GM23338 (cell line): ENCODE data around the gene SLC26A11.

Experiments used
- CREB1 ChIP-seq: fragments of 250-450 bp; sonication (Bioruptor Pico); IDR thresholded peaks from 2 replicates; pipeline ENCODE4 v1.5.0; 2020; ENCODE audit warnings: low read depth, mild to moderate bottlenecking, moderate library complexity
- CTCF ChIP-seq, 2 experiments: fragments of 200-600 bp in 1 of 2; sonication (generic) in 1 of 2; conservative IDR thresholded peaks; 2 replicates each; pipeline versions ENCODE4 v1.5.1 to v1.6.1; 2016 to 2017; ENCODE audit warnings: antibody characterized with exemption in 2 of 2, low read depth in 2 of 2, mild to moderate bottlenecking in 2 of 2, moderate library complexity in 1 of 2
- EZH2 ChIP-seq: fragments of 200-600 bp; sonication (generic); IDR thresholded peaks from one replicate; pipeline ENCODE4 v1.8.0; 2017; ENCODE audit warnings: antibody characterized with exemption, mild to moderate bottlenecking, low read depth; ENCODE audit not compliant: unreplicated experiment
- EZH2phosphoT487 ChIP-seq: fragments of 200-600 bp; sonication (generic); IDR thresholded peaks from one replicate; pipeline ENCODE4 v1.8.1; 2018; ENCODE audit warnings: antibody characterized with exemption; ENCODE audit not compliant: unreplicated experiment
- JUNB ChIP-seq: IDR thresholded peaks from one replicate; pipeline ENCODE4 v1.6.1; 2016; ENCODE audit warnings: antibody characterized with exemption; ENCODE audit not compliant: unreplicated experiment
- NANOG ChIP-seq: IDR thresholded peaks from 2 replicates; pipeline ENCODE4 v1.6.1; 2016; ENCODE audit warnings: antibody characterized with exemption, borderline replicate concordance
- POLR2AphosphoS5 ChIP-seq: IDR thresholded peaks from 2 replicates; pipeline ENCODE4 v1.6.1; 2016; ENCODE audit warnings: antibody characterized with exemption, low read depth
- TF ChIP-seq, protein P1 (sequence below): IDR thresholded peaks from one replicate; pipeline ENCODE4 v1.6.1; 2018; ENCODE audit warnings: antibody characterized with exemption; ENCODE audit not compliant: unreplicated experiment

- TF ChIP-seq CTCF (conservative IDR thresholded peaks at IDR 0.05; ENCODE audit: low read depth in 2 of 2) (no peak), POLR2AphosphoS5 (no peak), EZH2 (no peak), JUNB (no peak), EZH2phosphoT487 (no peak), NANOG (no peak), CREB1 (CRISPR knock-in tag) (no peak)
- TF ChIP-seq, protein P1, sequence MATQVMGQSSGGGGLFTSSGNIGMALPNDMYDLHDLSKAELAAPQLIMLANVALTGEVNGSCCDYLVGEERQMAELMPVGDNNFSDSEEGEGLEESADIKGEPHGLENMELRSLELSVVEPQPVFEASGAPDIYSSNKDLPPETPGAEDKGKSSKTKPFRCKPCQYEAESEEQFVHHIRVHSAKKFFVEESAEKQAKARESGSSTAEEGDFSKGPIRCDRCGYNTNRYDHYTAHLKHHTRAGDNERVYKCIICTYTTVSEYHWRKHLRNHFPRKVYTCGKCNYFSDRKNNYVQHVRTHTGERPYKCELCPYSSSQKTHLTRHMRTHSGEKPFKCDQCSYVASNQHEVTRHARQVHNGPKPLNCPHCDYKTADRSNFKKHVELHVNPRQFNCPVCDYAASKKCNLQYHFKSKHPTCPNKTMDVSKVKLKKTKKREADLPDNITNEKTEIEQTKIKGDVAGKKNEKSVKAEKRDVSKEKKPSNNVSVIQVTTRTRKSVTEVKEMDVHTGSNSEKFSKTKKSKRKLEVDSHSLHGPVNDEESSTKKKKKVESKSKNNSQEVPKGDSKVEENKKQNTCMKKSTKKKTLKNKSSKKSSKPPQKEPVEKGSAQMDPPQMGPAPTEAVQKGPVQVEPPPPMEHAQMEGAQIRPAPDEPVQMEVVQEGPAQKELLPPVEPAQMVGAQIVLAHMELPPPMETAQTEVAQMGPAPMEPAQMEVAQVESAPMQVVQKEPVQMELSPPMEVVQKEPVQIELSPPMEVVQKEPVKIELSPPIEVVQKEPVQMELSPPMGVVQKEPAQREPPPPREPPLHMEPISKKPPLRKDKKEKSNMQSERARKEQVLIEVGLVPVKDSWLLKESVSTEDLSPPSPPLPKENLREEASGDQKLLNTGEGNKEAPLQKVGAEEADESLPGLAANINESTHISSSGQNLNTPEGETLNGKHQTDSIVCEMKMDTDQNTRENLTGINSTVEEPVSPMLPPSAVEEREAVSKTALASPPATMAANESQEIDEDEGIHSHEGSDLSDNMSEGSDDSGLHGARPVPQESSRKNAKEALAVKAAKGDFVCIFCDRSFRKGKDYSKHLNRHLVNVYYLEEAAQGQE = no peak
Measured at GRCh38 chr17:80196652-80197051, 23.6 kb upstream of the SLC26A11 start.
